ENCODE results near the gene EPN2.
A peak's percentile ranks its signal among the peaks of the same experiment; 100 is the strongest.

EPN2 gene

GRCh38 chr17:19317359-19318095 lies 80.4 kb downstream of the EPN2 start:
- Mint-ChIP-seq H3K9me3 (no peaks in the 10 kb centered on the region), H3K27ac (no peak overlapping the region), H3K27me3 (no peaks in the 10 kb centered on the region), H3K36me3 (peaks cover 21% of the 10 kb centered on the region), H3K4me3 (no peak overlapping the region), H3K4me1 (peaks cover 12% of the 10 kb centered on the region)
- peak; percentile 94 for ATAC-seq

- H3K4me3 Mint-ChIP-seq, result no peak overlapping the region
- H3K36me3 Mint-ChIP-seq, result peaks cover 19% of the 10 kb centered on the region
- no peaks in the 10 kb centered on the region for H3K9me3 Mint-ChIP-seq
- no peak overlapping the region for H3K27ac Mint-ChIP-seq
- ATAC-seq, result no peak
- H3K27me3 Mint-ChIP-seq, result no peaks in the 10 kb centered on the region
- H3K4me1 Mint-ChIP-seq, result peaks cover 12% of the 10 kb centered on the region
These were observed 81.4 kb downstream of the EPN2 start for GRCh38 chr17:19318611-19319010.

GRCh38 chr17:19319771-19320505 lies 82.8 kb downstream of the EPN2 start:
- Mint-ChIP-seq H3K4me3 (no peak overlapping the region), H3K4me1 (peaks cover 12% of the 10 kb centered on the region), H3K9me3 (no peaks in the 10 kb centered on the region), H3K36me3 (peaks cover 11% of the 10 kb centered on the region), H3K27ac (no peak overlapping the region), H3K27me3 (no peaks in the 10 kb centered on the region)
- no peak for ATAC-seq

DNA sequence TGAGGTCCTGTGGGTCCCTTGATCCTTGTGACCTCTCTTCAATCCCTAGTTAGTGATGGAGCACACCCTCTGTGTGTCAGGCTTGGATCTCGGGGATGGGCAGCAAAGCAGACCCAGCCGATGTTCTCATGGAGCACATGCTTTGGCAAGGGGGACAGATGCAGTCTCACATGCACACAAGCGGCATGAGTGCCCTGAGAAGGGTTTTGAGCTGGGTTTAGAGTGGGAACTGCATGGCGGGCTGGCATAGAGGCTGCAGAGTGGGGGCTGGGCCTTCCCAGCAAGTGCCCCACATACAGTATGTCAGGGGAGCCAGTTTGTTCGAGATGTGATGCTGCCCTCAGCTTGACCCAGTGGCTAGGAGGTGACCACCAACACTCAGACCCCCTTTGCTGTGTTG lies 83.7 kb downstream of the EPN2 start:
- H3K9me3 Mint-ChIP-seq, result no peaks in the 10 kb centered on the region
- H3K27me3 Mint-ChIP-seq, result no peaks in the 10 kb centered on the region
- no peak overlapping the region for H3K27ac Mint-ChIP-seq
- no peak overlapping the region for H3K4me3 Mint-ChIP-seq
- ATAC-seq, result no peak
- H3K4me1 Mint-ChIP-seq, result peaks cover 12% of the 10 kb centered on the region
- H3K36me3 Mint-ChIP-seq, result peaks cover 11% of the 10 kb centered on the region

- Mint-ChIP-seq H3K27ac (no peak overlapping the region), H3K27me3 (no peaks in the 10 kb centered on the region), H3K4me1 (peaks cover 12% of the 10 kb centered on the region), H3K36me3 (peaks cover 11% of the 10 kb centered on the region), H3K4me3 (no peak overlapping the region), H3K9me3 (no peaks in the 10 kb centered on the region)
- ATAC-seq, result no peak
These were observed 84.4 kb downstream of the EPN2 start for GRCh38 chr17:19321481-19322128.

- Mint-ChIP-seq H3K27ac (no peak overlapping the region), H3K27me3 (no peaks in the 10 kb centered on the region), H3K36me3 (peaks cover 11% of the 10 kb centered on the region), H3K9me3 (no peaks in the 10 kb centered on the region), H3K4me3 (no peak overlapping the region), H3K4me1 (peaks cover 7% of the 10 kb centered on the region)
- no peak for ATAC-seq
These were observed 85.0 kb downstream of the EPN2 start for GRCh38 chr17:19322129-19322505.

DNA sequence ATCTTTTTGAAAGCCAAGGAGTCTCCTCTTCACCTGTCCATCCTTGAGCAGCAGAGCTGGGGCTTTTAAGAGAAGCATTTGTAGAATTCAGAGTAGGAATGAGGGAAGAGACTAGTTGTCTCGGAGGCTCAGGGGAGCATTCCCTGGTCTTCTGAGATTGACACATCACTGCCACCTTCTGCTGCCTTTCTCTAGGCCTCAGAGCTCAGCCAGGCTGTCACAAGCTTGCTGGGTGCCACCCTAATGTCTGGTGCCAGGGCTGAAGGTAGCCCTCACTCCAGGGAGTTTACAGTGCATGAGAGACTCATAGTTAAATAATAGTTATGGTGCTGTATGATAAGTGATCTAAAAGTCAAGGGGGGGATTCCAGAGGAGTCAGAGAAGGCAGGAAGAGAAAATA lies 85.7 kb downstream of the EPN2 start:
- Mint-ChIP-seq H3K36me3 (peaks cover 11% of the 10 kb centered on the region), H3K4me3 (no peak overlapping the region), H3K27me3 (no peaks in the 10 kb centered on the region), H3K27ac (no peak overlapping the region), H3K9me3 (no peaks in the 10 kb centered on the region), H3K4me1 (no peaks in the 10 kb centered on the region)
- ATAC-seq, result no peak

DNA sequence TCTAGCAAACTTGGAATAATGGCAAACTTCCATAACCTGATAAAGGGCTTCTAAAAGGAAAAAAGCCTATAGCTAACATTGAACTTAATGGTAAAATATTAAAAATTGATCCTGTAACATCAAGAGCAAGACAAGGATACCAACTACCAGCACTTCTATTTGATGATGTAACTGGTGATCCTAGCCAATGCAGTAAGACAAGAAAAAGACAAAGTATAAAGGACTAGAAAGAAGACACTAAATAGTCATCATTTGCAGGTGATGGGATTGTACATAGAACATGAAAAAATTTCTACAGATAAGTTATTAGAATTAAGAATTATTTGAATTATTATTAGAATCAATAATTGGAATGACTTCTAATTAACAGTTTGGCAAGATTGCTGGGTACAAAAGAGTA lies 88.4 kb downstream of the EPN2 start:
- H3K4me3 Mint-ChIP-seq, result no peak overlapping the region
- peaks cover 18% of the 10 kb centered on the region for H3K36me3 Mint-ChIP-seq
- no peaks in the 10 kb centered on the region for H3K9me3 Mint-ChIP-seq
- ATAC-seq, result no peak
- H3K27me3 Mint-ChIP-seq, result no peaks in the 10 kb centered on the region
- H3K27ac Mint-ChIP-seq, result no peak overlapping the region
- no peaks in the 10 kb centered on the region for H3K4me1 Mint-ChIP-seq

DNA sequence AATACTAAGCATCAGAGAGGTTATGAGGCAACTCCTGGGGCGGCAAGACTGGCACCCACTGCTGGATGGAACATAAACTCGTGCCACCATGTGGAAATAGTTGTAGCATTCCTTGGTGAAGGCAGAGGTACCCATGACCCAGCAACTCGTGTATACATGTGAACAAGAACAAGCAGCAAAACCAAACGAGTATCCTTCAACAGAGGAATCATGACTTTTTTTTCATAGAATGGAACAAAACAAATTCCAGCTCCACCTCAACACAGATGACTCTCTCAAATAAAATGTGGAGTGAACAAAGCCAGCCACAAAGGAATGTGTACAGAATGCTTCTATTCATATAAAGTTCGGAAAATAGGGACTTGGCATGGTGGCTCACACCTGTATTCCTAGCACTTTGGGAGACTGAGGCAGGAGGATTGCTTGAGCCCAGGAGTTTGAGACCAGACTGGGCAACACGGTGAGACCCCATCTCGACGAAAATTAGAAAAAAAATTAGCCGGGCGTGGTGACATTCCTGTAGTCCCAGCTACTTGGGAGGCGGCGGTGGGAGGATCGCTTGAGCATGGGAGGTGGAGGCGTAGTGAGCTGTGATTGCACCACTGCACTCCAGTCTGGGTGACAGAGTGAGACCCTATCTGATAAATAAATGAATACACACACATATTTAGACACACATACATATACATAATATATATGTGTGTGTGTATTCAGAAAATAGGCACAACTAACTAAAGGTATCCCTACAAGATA lies 90.0 kb downstream of the EPN2 start:
- Mint-ChIP-seq H3K4me3 (no peak overlapping the region), H3K9me3 (no peaks in the 10 kb centered on the region), H3K36me3 (peaks cover 12% of the 10 kb centered on the region), H3K27me3 (no peaks in the 10 kb centered on the region), H3K27ac (no peak overlapping the region), H3K4me1 (no peaks in the 10 kb centered on the region)
- ATAC-seq, result no peak

GRCh38 chr17:19328441-19329061 lies 91.4 kb downstream of the EPN2 start:
- H3K4me1 Mint-ChIP-seq, result peaks cover 7% of the 10 kb centered on the region
- no peaks in the 10 kb centered on the region for H3K27me3 Mint-ChIP-seq
- no peak overlapping the region for H3K27ac Mint-ChIP-seq
- H3K4me3 Mint-ChIP-seq, result no peak overlapping the region
- H3K36me3 Mint-ChIP-seq, result peaks cover 6% of the 10 kb centered on the region
- no peak for ATAC-seq
- H3K9me3 Mint-ChIP-seq, result no peaks in the 10 kb centered on the region

DNA sequence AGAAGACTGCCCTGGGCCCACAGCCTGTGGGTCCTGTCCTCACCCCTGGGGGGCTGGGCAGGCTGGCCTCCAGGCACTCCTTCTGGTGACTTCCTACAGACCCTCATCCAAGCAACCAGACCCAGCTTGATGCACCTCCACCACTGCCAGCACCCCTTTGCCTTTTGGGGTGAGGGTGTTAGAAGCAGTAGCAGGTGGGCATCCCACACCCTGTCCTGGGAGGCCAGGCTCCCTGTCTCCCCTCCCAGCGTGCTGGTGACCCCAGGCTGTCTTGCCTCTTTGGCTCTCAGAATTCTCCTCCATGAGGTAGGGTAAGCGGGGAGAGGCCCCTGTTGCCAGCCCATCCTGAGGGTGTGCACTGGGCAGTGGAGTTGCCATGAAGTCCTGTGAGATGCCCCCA lies 92.0 kb downstream of the EPN2 start:
- H3K9me3 Mint-ChIP-seq, result no peaks in the 10 kb centered on the region
- peaks cover 9% of the 10 kb centered on the region for H3K36me3 Mint-ChIP-seq
- H3K4me1 Mint-ChIP-seq, result peaks cover 7% of the 10 kb centered on the region
- ATAC-seq, result no peak
- H3K27ac Mint-ChIP-seq, result no peak overlapping the region
- no peak overlapping the region for H3K4me3 Mint-ChIP-seq
- no peaks in the 10 kb centered on the region for H3K27me3 Mint-ChIP-seq

- H3K27me3 Mint-ChIP-seq, result no peaks in the 10 kb centered on the region
- H3K4me3 Mint-ChIP-seq, result no peak overlapping the region
- H3K36me3 Mint-ChIP-seq, result peaks cover 11% of the 10 kb centered on the region
- no peaks in the 10 kb centered on the region for H3K9me3 Mint-ChIP-seq
- ATAC-seq, result no peak
- H3K27ac Mint-ChIP-seq, result no peak overlapping the region
- H3K4me1 Mint-ChIP-seq, result peaks cover 7% of the 10 kb centered on the region
These were observed 92.7 kb downstream of the EPN2 start for GRCh38 chr17:19329839-19330238.

DNA sequence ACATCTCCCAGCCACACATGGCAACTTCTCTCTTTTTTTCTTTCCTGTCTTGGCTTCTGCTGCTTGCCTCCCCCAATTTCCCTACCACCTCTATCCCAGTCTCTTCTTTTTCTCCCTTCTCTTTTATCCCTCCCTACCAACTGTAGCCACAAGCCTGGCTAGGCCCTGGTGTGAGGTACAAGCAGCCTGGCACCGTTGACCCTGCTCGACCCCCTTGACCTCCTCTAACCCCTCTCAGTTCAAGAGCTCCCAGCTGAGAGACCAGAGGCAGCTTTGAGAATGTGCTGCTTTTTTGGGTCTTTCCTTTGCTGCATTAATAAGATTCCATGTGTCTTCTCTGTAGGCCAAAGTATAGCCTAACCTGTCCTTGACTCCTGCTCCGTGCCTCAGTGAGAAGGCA lies 93.1 kb downstream of the EPN2 start:
- Mint-ChIP-seq H3K9me3 (no peaks in the 10 kb centered on the region), H3K36me3 (peaks cover 11% of the 10 kb centered on the region), H3K4me1 (peaks cover 7% of the 10 kb centered on the region), H3K27ac (no peak overlapping the region), H3K4me3 (no peak overlapping the region), H3K27me3 (no peaks in the 10 kb centered on the region)
- no peak for ATAC-seq

- no peak for ATAC-seq
- H3K4me3 Mint-ChIP-seq, result no peak overlapping the region
- no peak overlapping the region for H3K27ac Mint-ChIP-seq
- H3K9me3 Mint-ChIP-seq, result no peaks in the 10 kb centered on the region
- H3K4me1 Mint-ChIP-seq, result peaks cover 7% of the 10 kb centered on the region
- no peaks in the 10 kb centered on the region for H3K27me3 Mint-ChIP-seq
- H3K36me3 Mint-ChIP-seq, result peaks cover 20% of the 10 kb centered on the region
These were observed 94.0 kb downstream of the EPN2 start for GRCh38 chr17:19331134-19331533.
